Measurements from ENCODE around the gene LDAH.

The LDAH gene

DNA sequence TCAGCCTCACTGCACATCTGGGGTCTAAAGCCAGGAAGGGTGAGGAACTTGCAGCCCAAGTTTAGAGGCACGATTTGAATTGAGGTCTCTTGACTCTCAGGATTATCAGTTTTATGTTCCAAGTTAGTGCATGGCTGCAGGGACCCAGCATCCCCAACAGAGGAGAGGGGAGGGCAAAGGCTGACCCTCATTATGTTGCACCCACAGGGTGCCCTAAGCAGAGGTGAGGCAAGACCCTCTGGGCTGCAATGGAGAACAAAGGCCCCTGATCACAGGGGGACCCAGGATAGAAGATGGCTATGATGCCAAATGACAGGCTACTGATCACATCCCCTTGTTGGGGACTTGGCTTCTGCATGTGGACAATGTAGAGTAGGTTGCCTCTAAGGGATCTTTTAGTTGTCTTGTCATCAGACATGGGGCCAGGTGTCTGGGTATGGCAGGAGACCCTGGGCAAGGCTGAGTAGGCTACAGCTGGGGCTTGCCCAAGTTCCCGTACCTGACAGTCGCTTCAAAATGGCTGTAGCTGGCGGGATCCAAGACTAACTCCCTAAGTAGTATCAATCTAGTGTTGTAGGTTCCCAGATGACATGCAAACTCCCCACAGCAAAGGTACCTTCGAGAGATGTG, 160.5 kb downstream of the LDAH start:
- TF ChIP-seq TOX (CRISPR knock-in tag; IDR thresholded peaks at IDR 0.05; ENCODE audit: borderline replicate concordance) (no peak), ZNF8 (CRISPR knock-in tag; IDR thresholded peaks at IDR 0.05) (no peak), ZFP30 (CRISPR knock-in tag; IDR thresholded peaks at IDR 0.05) (no peak), OSR1 (CRISPR knock-in tag; IDR thresholded peaks at IDR 0.05) (no peak), ISL1 (CRISPR knock-in tag; IDR thresholded peaks at IDR 0.05) (no peak), ZNF565 (CRISPR knock-in tag; conservative IDR thresholded peaks at IDR 0.05; ENCODE audit: low read depth) (no peak), ZNF70 (CRISPR knock-in tag; IDR thresholded peaks at IDR 0.05) (no peak), ESRRG (CRISPR knock-in tag; IDR thresholded peaks at IDR 0.05) (no peak), TCF4 (CRISPR knock-in tag; IDR thresholded peaks at IDR 0.05; ENCODE audit: borderline replicate concordance) (no peak), GLIS3 (CRISPR knock-in tag; IDR thresholded peaks at IDR 0.05) (no peak), CSDC2 (CRISPR knock-in tag; IDR thresholded peaks at IDR 0.05) (no peak), BACH2 (CRISPR knock-in tag; IDR thresholded peaks at IDR 0.05; ENCODE audit: borderline replicate concordance) (no peak), PPARA (CRISPR knock-in tag; IDR thresholded peaks at IDR 0.05; ENCODE audit: borderline replicate concordance) (no peak), SNAI2 (CRISPR knock-in tag; IDR thresholded peaks at IDR 0.05) (no peak), ZFP3 (CRISPR knock-in tag; IDR thresholded peaks at IDR 0.05) (no peak)
- TF ChIP-seq, protein P1, sequence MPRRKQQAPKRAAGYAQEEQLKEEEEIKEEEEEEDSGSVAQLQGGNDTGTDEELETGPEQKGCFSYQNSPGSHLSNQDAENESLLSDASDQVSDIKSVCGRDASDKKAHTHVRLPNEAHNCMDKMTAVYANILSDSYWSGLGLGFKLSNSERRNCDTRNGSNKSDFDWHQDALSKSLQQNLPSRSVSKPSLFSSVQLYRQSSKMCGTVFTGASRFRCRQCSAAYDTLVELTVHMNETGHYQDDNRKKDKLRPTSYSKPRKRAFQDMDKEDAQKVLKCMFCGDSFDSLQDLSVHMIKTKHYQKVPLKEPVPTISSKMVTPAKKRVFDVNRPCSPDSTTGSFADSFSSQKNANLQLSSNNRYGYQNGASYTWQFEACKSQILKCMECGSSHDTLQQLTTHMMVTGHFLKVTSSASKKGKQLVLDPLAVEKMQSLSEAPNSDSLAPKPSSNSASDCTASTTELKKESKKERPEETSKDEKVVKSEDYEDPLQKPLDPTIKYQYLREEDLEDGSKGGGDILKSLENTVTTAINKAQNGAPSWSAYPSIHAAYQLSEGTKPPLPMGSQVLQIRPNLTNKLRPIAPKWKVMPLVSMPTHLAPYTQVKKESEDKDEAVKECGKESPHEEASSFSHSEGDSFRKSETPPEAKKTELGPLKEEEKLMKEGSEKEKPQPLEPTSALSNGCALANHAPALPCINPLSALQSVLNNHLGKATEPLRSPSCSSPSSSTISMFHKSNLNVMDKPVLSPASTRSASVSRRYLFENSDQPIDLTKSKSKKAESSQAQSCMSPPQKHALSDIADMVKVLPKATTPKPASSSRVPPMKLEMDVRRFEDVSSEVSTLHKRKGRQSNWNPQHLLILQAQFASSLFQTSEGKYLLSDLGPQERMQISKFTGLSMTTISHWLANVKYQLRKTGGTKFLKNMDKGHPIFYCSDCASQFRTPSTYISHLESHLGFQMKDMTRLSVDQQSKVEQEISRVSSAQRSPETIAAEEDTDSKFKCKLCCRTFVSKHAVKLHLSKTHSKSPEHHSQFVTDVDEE (CRISPR knock-in tag; IDR thresholded peaks at IDR 0.05): no peak
- TF ChIP-seq, protein P2, sequence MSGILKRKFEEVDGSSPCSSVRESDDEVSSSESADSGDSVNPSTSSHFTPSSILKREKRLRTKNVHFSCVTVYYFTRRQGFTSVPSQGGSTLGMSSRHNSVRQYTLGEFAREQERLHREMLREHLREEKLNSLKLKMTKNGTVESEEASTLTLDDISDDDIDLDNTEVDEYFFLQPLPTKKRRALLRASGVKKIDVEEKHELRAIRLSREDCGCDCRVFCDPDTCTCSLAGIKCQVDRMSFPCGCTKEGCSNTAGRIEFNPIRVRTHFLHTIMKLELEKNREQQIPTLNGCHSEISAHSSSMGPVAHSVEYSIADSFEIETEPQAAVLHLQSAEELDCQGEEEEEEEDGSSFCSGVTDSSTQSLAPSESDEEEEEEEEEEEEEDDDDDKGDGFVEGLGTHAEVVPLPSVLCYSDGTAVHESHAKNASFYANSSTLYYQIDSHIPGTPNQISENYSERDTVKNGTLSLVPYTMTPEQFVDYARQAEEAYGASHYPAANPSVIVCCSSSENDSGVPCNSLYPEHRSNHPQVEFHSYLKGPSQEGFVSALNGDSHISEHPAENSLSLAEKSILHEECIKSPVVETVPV (CRISPR knock-in tag; IDR thresholded peaks at IDR 0.05): no peak
- ATAC-seq: no peak

DNA sequence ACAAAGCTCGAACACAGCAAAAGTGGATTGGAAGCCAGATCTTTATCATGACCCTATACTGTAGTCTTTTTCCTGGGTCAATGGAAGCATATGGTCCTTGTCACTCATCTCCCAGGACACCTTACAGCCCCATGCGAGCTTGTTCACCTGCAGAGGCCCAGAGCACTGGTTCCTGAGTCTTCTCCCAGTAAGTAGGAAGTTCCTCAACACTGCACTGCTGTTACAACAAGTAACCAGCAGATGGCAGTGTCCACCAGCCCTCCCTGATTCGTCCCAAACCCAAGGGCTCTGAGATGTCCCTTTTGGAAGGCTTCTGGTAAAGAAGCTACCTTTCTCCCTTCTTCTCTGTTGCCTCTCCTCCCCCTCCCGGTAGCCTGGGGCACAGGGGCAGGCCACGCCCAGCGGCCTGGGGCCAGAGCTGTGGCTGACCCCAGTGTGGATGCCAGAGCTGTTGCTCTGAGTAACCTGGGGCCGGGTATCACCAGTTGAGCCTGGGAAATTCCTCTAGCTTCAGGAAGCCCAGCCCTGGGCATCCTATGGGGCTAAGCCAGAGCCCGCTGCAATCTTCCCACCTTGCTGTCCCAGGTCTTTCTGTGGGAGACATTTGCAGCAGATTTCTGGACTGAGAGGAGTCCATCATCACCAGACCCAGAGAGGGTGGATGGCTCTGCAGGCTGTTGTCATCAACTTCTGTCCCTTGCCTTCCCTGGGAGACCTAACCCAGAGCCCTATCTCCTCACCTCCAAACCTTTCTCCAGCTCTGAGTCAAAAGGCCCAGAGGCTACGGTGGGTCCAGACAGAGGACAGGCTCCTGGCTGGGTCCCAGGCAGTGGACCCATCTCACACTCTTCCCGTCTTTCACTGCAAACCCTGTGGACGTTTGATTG, 161.2 kb downstream of the LDAH start:
- ATAC-seq: peak; percentile 79
- TF ChIP-seq GLIS3 (CRISPR knock-in tag; IDR thresholded peaks at IDR 0.05): no peak
- TF ChIP-seq BACH2 (CRISPR knock-in tag; IDR thresholded peaks at IDR 0.05; ENCODE audit: borderline replicate concordance): no peak
- no peak for TF ChIP-seq ZFP30 (CRISPR knock-in tag; IDR thresholded peaks at IDR 0.05)
- TF ChIP-seq, protein P1 (CRISPR knock-in tag; IDR thresholded peaks at IDR 0.05): no peak
- no peak for TF ChIP-seq ZFP3 (CRISPR knock-in tag; IDR thresholded peaks at IDR 0.05)
- TF ChIP-seq TCF4 (CRISPR knock-in tag; IDR thresholded peaks at IDR 0.05; ENCODE audit: borderline replicate concordance): no peak
- no peak for TF ChIP-seq ZNF70 (CRISPR knock-in tag; IDR thresholded peaks at IDR 0.05)
- TF ChIP-seq PPARA (CRISPR knock-in tag; IDR thresholded peaks at IDR 0.05; ENCODE audit: borderline replicate concordance): no peak
- no peak for TF ChIP-seq ZC3H10 (CRISPR knock-in tag; IDR thresholded peaks at IDR 0.05)
- TF ChIP-seq, protein P3, sequence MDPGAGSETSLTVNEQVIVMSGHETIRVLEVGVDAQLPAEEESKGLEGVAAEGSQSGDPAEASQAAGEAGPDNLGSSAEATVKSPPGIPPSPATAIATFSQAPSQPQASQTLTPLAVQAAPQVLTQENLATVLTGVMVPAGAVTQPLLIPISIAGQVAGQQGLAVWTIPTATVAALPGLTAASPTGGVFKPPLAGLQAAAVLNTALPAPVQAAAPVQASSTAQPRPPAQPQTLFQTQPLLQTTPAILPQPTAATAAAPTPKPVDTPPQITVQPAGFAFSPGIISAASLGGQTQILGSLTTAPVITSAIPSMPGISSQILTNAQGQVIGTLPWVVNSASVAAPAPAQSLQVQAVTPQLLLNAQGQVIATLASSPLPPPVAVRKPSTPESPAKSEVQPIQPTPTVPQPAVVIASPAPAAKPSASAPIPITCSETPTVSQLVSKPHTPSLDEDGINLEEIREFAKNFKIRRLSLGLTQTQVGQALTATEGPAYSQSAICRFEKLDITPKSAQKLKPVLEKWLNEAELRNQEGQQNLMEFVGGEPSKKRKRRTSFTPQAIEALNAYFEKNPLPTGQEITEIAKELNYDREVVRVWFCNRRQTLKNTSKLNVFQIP (CRISPR knock-in tag; IDR thresholded peaks at IDR 0.05; ENCODE audit: borderline replicate concordance, low read depth): no peak
- no peak for TF ChIP-seq ISL1 (CRISPR knock-in tag; IDR thresholded peaks at IDR 0.05)
- no peak for TF ChIP-seq ESRRG (CRISPR knock-in tag; IDR thresholded peaks at IDR 0.05)
- no peak for TF ChIP-seq RARB (CRISPR knock-in tag; IDR thresholded peaks at IDR 0.05)
- TF ChIP-seq ARNTL (CRISPR knock-in tag; IDR thresholded peaks at IDR 0.05; ENCODE audit: borderline replicate concordance, low read depth): no peak
- no peak for TF ChIP-seq ZNF565 (CRISPR knock-in tag; conservative IDR thresholded peaks at IDR 0.05; ENCODE audit: low read depth)
- TF ChIP-seq TOX (CRISPR knock-in tag; IDR thresholded peaks at IDR 0.05; ENCODE audit: borderline replicate concordance): no peak
- no peak for TF ChIP-seq OSR1 (CRISPR knock-in tag; IDR thresholded peaks at IDR 0.05)
- TF ChIP-seq CSDC2 (CRISPR knock-in tag; IDR thresholded peaks at IDR 0.05): no peak

All from SK-N-SH treated with all-trans-retinoic acid at 6 μM for 48 hours (cell line).